Measurements from ENCODE around the gene DNAH1. TPM values are rescaled to one million over a fixed set of nuclear protein-coding genes. Genes with fewer than 3 reads are reported as not detected.
A peak's percentile ranks its signal among the peaks of the same experiment; 100 is the strongest.

The DNAH1 gene
- total RNA-seq, 1 donor from 2014 or later, result 3.3 TPM

DNA sequence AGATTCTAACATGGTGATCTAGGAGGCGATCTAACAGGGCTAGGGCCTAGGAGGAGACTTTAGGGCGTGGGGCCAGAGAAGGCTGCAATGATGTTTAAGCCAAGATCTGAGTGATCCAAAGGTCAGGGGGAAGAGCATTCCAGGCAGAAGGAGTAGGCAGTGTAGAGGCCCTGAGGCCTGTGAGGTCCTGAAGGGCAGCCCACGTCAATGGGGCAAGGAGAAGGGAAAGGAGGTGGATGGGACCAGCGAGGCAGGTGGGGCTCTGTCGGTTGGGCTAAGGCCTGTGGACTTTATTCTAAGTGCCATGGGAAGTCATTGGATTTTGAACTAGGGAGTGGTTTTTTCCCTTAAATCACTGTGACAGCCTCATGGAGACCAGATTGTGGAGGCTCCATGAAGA lies 10.2 kb upstream of the DNAH1 start:
- DNase-seq (ENCODE audit: low spot score), result no peak
- Mint-ChIP-seq H3K27me3 (ENCODE audit: unreplicated experiment) (peaks cover 18% of the 10 kb centered on the region), H3K4me1 (ENCODE audit: unreplicated experiment) (no peaks in the 10 kb centered on the region), H3K4me3 (ENCODE audit: unreplicated experiment) (peak overlapping the region; percentile 17), H3K36me3 (ENCODE audit: low read depth, unreplicated experiment) (peaks cover 9% of the 10 kb centered on the region), H3K9me3 (ENCODE audit: unreplicated experiment) (no peaks in the 10 kb centered on the region), H3K27ac (ENCODE audit: unreplicated experiment) (peak overlapping the region; percentile 6)
- TF ChIP-seq, protein P1, sequence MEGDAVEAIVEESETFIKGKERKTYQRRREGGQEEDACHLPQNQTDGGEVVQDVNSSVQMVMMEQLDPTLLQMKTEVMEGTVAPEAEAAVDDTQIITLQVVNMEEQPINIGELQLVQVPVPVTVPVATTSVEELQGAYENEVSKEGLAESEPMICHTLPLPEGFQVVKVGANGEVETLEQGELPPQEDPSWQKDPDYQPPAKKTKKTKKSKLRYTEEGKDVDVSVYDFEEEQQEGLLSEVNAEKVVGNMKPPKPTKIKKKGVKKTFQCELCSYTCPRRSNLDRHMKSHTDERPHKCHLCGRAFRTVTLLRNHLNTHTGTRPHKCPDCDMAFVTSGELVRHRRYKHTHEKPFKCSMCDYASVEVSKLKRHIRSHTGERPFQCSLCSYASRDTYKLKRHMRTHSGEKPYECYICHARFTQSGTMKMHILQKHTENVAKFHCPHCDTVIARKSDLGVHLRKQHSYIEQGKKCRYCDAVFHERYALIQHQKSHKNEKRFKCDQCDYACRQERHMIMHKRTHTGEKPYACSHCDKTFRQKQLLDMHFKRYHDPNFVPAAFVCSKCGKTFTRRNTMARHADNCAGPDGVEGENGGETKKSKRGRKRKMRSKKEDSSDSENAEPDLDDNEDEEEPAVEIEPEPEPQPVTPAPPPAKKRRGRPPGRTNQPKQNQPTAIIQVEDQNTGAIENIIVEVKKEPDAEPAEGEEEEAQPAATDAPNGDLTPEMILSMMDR (IDR thresholded peaks at IDR 0.05; ENCODE audit: unreplicated experiment), result no peak

DNA sequence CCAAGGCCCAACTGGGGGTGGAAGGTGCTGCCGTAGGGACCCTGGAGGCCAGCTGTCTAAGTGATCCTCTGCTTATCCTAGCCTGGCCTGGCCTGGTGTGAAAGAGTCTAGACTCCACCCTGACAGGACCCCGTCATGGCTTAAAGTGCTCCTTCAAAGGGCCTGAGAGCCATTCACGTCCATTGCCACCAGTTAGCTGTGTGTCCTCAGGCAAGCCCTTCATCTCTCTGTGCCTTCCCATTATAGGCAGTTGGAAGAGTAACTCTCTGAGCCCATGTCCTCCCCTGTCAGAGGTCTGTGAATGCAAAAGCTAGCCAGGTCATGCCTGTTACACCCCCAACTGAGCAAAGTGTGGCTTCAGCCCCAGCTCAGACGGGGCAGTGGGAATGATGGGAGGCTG lies 9.1 kb upstream of the DNAH1 start:
- no peaks in the 10 kb centered on the region for H3K9me3 Mint-ChIP-seq (ENCODE audit: unreplicated experiment)
- no peak overlapping the region for H3K27ac Mint-ChIP-seq (ENCODE audit: unreplicated experiment)
- no peaks in the 10 kb centered on the region for H3K4me1 Mint-ChIP-seq (ENCODE audit: unreplicated experiment)
- peaks cover 16% of the 10 kb centered on the region for H3K27me3 Mint-ChIP-seq (ENCODE audit: unreplicated experiment)
- no peak for DNase-seq (ENCODE audit: low spot score)
- H3K4me3 Mint-ChIP-seq (ENCODE audit: unreplicated experiment), result no peak overlapping the region
- H3K36me3 Mint-ChIP-seq (ENCODE audit: low read depth, unreplicated experiment), result peaks cover 9% of the 10 kb centered on the region
- TF ChIP-seq, protein P1 (IDR thresholded peaks at IDR 0.05; ENCODE audit: unreplicated experiment), result no peak

DNA sequence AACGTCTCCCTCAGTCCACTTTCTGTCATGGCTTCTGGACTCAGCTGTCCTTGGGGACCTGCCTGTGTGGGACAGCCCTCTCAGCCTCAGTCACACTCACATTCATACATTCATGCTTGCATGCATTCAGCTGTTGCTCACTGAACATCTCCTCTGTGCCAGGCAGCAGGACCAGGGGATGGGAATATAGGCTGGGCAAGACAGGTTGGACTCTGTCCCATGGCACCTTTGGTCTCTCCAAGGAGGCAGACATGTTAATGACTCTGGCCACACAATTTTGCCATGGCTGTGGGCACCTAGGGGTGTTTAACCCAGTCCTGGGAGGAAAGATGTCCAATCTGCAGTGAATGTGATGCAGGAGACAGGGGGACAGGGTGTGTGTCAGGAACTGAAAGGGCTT lies 7.8 kb upstream of the DNAH1 start:
- peaks cover 16% of the 10 kb centered on the region for H3K27me3 Mint-ChIP-seq (ENCODE audit: unreplicated experiment)
- peaks cover 3% of the 10 kb centered on the region for H3K4me1 Mint-ChIP-seq (ENCODE audit: unreplicated experiment)
- no peak for DNase-seq (ENCODE audit: low spot score)
- H3K4me3 Mint-ChIP-seq (ENCODE audit: unreplicated experiment), result no peak overlapping the region
- no peak overlapping the region for H3K27ac Mint-ChIP-seq (ENCODE audit: unreplicated experiment)
- H3K9me3 Mint-ChIP-seq (ENCODE audit: unreplicated experiment), result no peaks in the 10 kb centered on the region
- peaks cover 9% of the 10 kb centered on the region for H3K36me3 Mint-ChIP-seq (ENCODE audit: low read depth, unreplicated experiment)
- TF ChIP-seq, protein P1 (IDR thresholded peaks at IDR 0.05; ENCODE audit: unreplicated experiment), result no peak

DNA sequence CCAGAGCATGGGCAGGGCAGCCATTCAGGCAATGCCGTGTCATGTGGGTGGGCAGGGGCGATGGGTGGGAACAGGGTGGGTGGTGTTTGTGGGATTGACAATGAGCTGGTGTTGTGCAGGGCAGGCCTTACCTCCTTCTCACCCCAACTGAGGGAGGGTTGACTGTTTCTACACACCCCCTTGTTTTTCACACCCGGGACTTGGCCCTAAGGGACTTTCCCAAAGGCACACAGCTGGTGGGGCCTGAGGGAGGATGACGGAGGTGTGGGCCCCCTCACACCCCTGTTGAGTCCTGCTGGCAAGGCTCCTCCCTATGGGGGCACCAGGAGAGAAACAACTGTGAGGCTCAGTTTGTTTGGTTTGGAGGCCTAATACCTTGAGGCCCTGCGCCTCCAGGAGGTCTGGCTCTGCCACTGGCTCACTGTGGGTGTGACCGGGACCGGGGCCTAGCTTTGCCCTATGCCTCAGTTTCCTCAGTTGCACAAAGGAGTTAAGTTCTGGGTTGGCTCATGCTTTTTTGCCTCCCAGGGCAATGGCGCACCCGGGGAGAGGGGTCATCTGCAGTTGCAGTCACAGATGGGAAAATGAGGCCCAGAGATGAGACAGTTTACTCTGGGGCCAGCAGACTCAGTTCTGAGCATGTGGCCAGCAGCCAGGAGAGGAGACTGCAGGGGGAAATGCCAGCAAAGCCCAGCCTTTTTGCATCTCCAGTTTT lies 5.1 kb upstream of the DNAH1 start:
- TF ChIP-seq, protein P1 (IDR thresholded peaks at IDR 0.05; ENCODE audit: unreplicated experiment), result no peak
- H3K9me3 Mint-ChIP-seq (ENCODE audit: unreplicated experiment), result no peaks in the 10 kb centered on the region
- no peak for DNase-seq (ENCODE audit: low spot score)
- H3K36me3 Mint-ChIP-seq (ENCODE audit: low read depth, unreplicated experiment), result peaks cover 4% of the 10 kb centered on the region
- H3K4me3 Mint-ChIP-seq (ENCODE audit: unreplicated experiment), result no peak overlapping the region
- H3K27ac Mint-ChIP-seq (ENCODE audit: unreplicated experiment), result no peak overlapping the region
- H3K4me1 Mint-ChIP-seq (ENCODE audit: unreplicated experiment), result peaks cover 3% of the 10 kb centered on the region
- H3K27me3 Mint-ChIP-seq (ENCODE audit: unreplicated experiment), result peaks cover 10% of the 10 kb centered on the region

DNA sequence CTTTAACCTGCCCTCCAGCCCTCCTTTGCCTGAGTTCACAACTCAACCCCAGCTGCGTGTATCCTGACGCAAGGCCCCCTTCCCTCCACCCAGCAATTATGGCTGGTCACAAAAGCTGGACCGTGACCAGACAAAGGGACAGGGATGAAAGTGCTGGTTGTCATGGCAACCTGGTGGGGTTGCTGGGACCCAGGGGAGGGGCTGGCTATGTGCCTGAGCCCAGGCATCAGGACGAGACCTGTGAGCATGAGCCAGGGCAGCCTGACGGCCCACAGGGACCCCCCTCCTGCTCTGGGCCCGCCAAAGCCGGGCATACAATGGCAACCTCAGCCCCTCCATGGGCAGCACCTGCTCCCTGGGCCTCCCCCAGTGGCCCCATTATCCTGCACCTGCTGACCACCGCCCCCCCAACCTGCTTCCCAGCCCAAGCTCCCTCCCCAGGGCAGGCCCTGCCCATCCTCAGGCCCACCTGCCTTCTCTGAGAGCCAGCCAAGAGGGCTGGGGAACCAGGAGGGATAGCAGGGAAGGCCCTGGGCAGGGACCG lies 4.5 kb upstream of the DNAH1 start:
- no peak overlapping the region for H3K4me3 Mint-ChIP-seq (ENCODE audit: unreplicated experiment)
- DNase-seq (ENCODE audit: low spot score), result no peak
- H3K27me3 Mint-ChIP-seq (ENCODE audit: unreplicated experiment), result peaks cover 10% of the 10 kb centered on the region
- TF ChIP-seq, protein P1 (IDR thresholded peaks at IDR 0.05; ENCODE audit: unreplicated experiment), result no peak
- H3K9me3 Mint-ChIP-seq (ENCODE audit: unreplicated experiment), result no peaks in the 10 kb centered on the region
- H3K27ac Mint-ChIP-seq (ENCODE audit: unreplicated experiment), result no peak overlapping the region
- peaks cover 3% of the 10 kb centered on the region for H3K4me1 Mint-ChIP-seq (ENCODE audit: unreplicated experiment)
- peaks cover 4% of the 10 kb centered on the region for H3K36me3 Mint-ChIP-seq (ENCODE audit: low read depth, unreplicated experiment)

All from endothelial cell (in vitro differentiated cells).